ENCODE measurements around the gene TUT4.

TUT4 gene

DNA sequence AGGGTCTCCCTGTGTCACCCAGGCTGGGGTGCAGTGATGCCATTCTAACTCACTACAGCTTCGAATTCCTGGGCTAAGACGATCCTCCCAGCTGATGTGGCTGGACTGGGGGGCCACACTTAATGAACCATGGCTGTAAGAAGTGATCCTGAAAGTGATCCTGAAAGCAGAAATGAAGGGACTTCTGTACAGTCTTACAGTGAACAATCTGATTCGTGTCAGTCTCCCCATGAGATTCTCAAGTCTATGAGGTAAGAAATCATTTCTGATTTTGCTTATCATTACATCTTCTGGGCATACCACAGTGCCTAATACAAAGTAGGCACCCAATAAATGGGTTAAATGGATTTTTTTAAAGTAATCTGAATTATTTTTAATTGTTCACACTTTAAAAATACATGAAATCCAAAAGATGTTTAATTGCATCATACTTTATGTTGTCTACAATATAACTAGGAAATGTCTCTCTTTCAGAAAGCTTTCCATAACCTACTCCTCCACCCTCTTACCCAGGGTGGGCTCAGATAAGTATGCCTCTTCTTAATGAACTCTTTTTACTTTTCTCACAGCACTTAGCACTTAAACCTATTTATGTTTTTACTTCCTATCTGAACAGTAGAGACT is 21.5 kb downstream of the TUT4 start:
- DNase-seq, result no peak

GRCh38 chr1:52530563-52531144 is 22.2 kb downstream of the TUT4 start:
- DNase-seq, result no peak

DNA sequence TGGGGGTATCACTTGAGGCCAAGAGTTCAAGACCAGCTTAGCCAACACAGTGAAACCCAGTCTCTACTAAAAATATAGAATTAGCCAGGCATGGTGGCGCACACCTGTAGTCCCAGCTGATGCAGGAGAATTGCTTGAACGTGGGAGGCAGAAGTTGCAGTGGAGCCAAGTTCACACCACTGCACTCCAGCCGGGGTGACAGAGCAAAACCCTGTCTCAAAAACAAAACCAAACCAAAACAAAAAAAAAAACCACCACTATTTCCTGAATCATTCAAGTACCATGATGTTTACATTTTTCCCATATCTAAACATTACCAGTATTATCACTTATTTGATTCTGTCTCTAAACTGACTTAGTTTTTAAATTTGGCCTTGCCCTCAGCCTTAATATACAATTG is 29.5 kb downstream of the TUT4 start:
- no peak for DNase-seq

GRCh38 chr1:52520148-52520547 is 32.7 kb downstream of the TUT4 start:
- DNase-seq, result no peak

GRCh38 chr1:52518962-52519361 is 33.9 kb downstream of the TUT4 start:
- DNase-seq, result no peak

- no peak for DNase-seq
Measured at GRCh38 chr1:52511851-52512615, 40.9 kb downstream of the TUT4 start.

DNA sequence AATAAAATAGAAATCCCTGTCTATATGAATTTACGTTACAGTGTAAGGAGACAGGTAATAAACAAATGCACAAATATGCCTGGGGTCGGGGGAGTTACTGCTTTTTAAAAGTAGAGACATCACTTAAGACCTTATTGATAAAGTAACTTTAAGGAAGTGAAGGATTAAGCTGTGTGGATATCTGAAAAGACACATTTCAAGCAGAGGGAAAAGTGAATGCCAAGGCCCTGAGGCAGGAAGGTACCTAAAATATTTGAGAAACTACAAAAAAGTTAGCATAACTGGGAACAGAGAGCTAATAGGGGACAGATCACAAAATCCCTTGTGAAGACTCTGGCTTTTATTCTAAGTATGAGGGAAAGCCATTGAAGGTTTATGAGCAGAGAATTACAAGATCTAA is 41.5 kb downstream of the TUT4 start:
- DNase-seq, result no peak

- no peak for DNase-seq
Measured at GRCh38 chr1:52506920-52507546, 45.9 kb downstream of the TUT4 start.

- no peak for DNase-seq
Measured at GRCh38 chr1:52506349-52506748, 46.5 kb downstream of the TUT4 start.

GRCh38 chr1:52504720-52505119 is 48.2 kb downstream of the TUT4 start:
- DNase-seq, result no peak

DNA sequence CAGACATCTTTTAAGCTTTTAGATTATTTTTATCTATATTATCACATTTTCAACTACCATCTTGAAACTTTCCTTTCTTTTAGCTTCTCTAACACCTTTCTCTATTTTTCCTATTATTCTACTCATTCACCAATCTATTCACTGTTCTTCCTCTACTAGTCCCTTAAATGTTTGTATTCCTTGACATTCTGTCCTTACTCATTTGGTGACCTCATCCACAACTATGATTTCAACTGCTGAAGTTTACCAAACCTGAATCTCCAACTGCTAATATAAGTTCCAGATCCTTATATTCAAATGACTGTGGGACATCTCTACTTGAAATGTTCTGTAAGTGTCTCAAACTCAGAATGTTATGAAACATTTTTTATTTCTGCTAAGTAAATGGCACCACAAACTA is 49.2 kb downstream of the TUT4 start:
- DNase-seq, result no peak

- DNase-seq, result no peak
Measured at GRCh38 chr1:52502789-52503188, 50.1 kb downstream of the TUT4 start.

GRCh38 chr1:52487632-52488031 is 65.3 kb downstream of the TUT4 start:
- DNase-seq, result no peak

DNA sequence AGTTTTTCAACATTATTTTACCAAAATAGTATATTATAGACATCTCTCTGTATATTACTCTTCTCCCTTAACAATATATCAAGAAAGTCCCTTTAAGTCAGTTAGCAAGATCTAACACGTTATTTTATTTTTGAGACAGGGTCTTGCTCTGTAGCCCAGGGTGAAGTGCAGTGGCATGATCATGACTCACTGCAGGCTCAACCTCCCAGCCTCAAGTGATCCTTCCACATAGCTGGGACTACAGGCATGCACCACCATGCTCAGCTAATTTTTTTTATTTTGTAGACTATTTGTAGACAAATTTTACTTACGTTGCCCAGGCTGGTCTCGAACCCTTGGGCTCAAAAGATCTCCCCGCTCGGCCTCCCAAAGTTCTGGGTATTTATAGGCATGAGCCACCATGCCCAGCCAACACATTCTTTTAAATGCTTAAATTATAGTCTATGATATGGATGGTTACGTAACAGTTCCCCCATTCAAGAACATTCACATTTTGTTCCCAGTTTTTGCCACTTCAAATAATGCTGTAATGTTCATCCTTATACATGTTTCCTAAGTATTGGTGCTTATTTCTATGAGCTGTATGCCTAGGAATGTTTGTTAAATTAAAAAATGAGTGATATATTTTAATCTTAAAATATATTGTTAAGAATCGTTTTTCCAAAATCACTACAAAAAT is 70.4 kb downstream of the TUT4 start:
- no peak for DNase-seq

GRCh38 chr1:52479076-52479475 is 73.8 kb downstream of the TUT4 start:
- no peak for DNase-seq

DNA sequence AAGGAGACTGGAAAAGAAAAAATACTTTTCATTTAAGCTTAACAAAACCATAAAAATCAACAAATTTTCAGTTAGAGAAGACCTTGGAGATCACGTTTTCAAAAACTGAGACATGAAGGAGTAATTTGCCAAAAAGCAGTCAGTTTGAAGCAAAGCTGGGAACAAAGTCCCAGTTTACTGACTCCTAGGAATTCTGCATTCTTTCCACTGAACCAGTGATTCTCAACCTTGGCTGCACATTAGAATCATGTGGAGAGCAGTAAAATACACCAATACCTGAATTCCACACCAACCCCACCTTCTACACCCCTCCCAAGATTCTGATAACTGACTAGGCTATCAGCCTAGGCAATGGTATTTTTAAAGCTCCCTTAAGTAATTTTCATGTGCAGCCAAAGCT is 75.0 kb downstream of the TUT4 start:
- DNase-seq, result no peak

DNA sequence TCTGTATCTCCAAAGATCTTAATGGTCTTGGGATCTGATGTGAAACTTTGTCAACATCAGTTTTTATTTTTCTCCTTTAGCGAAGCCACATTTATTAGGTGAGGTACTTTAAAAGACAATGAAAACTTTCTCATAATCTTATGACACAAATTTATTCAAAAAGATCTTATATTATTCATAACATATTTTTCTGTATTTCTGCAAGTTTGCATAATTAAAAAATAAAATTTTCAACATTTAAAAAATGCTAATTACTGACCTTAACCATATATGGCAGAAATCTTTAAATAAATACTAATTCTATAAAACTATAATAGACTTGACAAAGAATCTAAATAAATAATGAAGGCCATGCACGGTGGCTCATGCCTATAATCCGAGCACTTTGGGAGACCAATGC is 75.9 kb downstream of the TUT4 start:
- no peak for DNase-seq

GRCh38 chr1:52474807-52475206 is 78.1 kb downstream of the TUT4 start:
- DNase-seq, result no peak

DNA sequence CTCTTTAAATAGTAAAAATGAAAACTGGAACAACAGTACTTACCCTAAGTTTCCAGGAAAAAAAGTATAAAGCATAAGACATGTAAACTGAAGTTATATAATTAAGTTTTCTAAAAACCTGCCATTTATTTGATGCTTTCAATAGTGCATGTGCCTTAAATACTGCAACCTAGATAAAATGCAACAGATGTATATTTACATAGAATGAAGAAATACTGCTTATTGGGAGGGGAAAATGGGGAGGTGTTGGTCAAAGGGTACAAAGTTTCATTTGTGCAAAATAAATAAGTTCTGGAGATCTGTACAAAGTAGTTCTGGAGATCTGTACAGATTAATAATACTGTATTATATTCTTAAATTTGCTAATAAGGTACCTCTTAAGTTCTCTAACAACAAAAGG is 79.9 kb downstream of the TUT4 start:
- DNase-seq, result no peak

- DNase-seq, result no peak
Measured at GRCh38 chr1:52472384-52472783, 80.5 kb downstream of the TUT4 start.

DNA sequence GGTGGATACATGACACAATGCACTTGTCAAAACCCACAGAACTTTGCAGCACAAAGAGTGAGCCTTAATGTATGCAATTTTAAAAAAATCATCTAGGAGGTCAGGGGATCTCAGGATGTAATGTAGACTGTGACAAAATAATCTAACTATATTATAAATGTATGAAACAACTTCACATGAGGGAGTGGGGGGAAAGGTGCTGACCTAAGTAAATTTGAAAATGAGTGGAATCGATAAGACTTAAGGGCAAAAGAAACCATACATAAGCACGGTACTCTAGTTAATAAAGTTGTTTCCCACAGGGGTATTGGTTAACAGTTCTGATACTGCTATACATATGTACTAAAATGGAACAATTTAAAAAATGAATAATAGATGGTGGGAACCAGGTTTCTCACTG is 83.8 kb downstream of the TUT4 start:
- DNase-seq, result no peak

GRCh38 chr1:52463891-52464290 is 89.0 kb downstream of the TUT4 start:
- DNase-seq, result no peak

GRCh38 chr1:52461821-52462220 is 91.1 kb downstream of the TUT4 start:
- DNase-seq, result no peak

Data from C1 segment of cervical spinal cord (tissue), 14 donors.